Skeletal muscle tissue (tissue), 4 donors: ENCODE results near the gene TFB2M. TPM values are rescaled to one million over a fixed set of nuclear protein-coding genes. Genes with fewer than 3 reads are reported as not detected.
"Not testable (repeated sequence)": the region's sequence is repeated elsewhere in the genome, so short reads cannot be mapped to it uniquely, and the experiment has no call there.

Source experiments
- H3K27ac ChIP-seq: one replicate; pipeline ENCODE4 v1.7.0; 2013; ENCODE audit warnings: mild to moderate bottlenecking, low read depth, low read length, inconsistent platforms
- H3K27me3 ChIP-seq, 3 donors: one replicate each; pipeline ENCODE4 v1.7.0; 2013; ENCODE audit warnings: low read length in 3 of 3; ENCODE audit not compliant: control insufficient read depth in 3 of 3, insufficient read depth in 3 of 3
- H3K36me3 ChIP-seq, 3 donors: one replicate each; pipeline ENCODE4 v1.7.0; 2013; ENCODE audit warnings: low read length in 3 of 3; ENCODE audit not compliant: control insufficient read depth in 3 of 3, insufficient read depth in 3 of 3
- H3K4me1 ChIP-seq, 3 donors: one replicate each; pipeline ENCODE4 v1.7.0; 2013; ENCODE audit warnings: low read length in 3 of 3, mild to moderate bottlenecking in 3 of 3; ENCODE audit not compliant: control insufficient read depth in 3 of 3, insufficient read depth in 3 of 3
- H3K4me3 ChIP-seq, 3 donors: one replicate each; pipeline ENCODE4 v1.7.0; 2013; ENCODE audit warnings: low read length in 3 of 3
- H3K9ac ChIP-seq, 3 donors: one replicate each; pipeline ENCODE4 v1.7.0; 2013; ENCODE audit warnings: low read length in 3 of 3, mild to moderate bottlenecking in 3 of 3, moderate library complexity in 2 of 3, low read depth in 1 of 3
- H3K9me3 ChIP-seq, 3 donors: one replicate each; pipeline ENCODE4 v1.7.0; 2013; ENCODE audit warnings: low read length in 3 of 3; ENCODE audit not compliant: control insufficient read depth in 3 of 3
- total RNA-seq: library from RNA; depleted of rRNA; stranded (reverse); fragments of >200 nt; gene quantifications from one replicate; pipeline ENCODE4 v1.2.3, GENCODE V29; 2014
- donor health status: Osteomylitis.

The TFB2M gene
- total RNA-seq, 1 donor from 2014 or later = 21.4 TPM

GRCh38 chr1:246573491-246573890 is 7.4 kb upstream of the TFB2M start:
- Histone ChIP-seq H3K9me3 (no peaks in the 10 kb centered on the region), H3K27me3 (no peaks in the 10 kb centered on the region), H3K4me1 (peaks cover 12 to 31% (median 16%) of the 10 kb centered on the region in 3 donors), H3K4me3 (no peak overlapping the region), H3K9ac (peak overlapping the region; percentile 14 to 59 (median 55)), H3K36me3 (no peaks in the 10 kb centered on the region), H3K27ac (peak overlapping the region; percentile 46)

- H3K9me3 ChIP-seq = no peaks in the 10 kb centered on the region
- H3K27ac ChIP-seq = peak overlapping the region; percentile 46
- no peaks in the 10 kb centered on the region for H3K36me3 ChIP-seq
- H3K4me1 ChIP-seq = peaks cover 14 to 30% (median 18%) of the 10 kb centered on the region in 3 donors
- peak overlapping the region in 2 of 3 donors; percentile 14 to 55 for H3K9ac ChIP-seq
- no peak overlapping the region for H3K4me3 ChIP-seq
- no peaks in the 10 kb centered on the region for H3K27me3 ChIP-seq
Measured at GRCh38 chr1:246572785-246573184, 6.7 kb upstream of the TFB2M start.

- Histone ChIP-seq H3K9me3 (no peaks in the 10 kb centered on the region), H3K27ac (no peak overlapping the region), H3K27me3 (no peaks in the 10 kb centered on the region), H3K4me1 (peaks cover 14 to 28% (median 18%) of the 10 kb centered on the region in 3 donors), H3K4me3 (no peak overlapping the region), H3K9ac (no peak overlapping the region), H3K36me3 (no peaks in the 10 kb centered on the region)
Measured at GRCh38 chr1:246571953-246572352, 5.9 kb upstream of the TFB2M start.

- not testable (repeated sequence) for H3K9me3 ChIP-seq, H3K27me3 ChIP-seq, H3K36me3 ChIP-seq, H3K4me3 ChIP-seq, H3K9ac ChIP-seq
- Histone ChIP-seq H3K27ac (peak overlapping the region; percentile 56), H3K4me1 (peaks cover 14 to 28% (median 18%) of the 10 kb centered on the region in 3 donors)
Measured at GRCh38 chr1:246571309-246571708, 5.2 kb upstream of the TFB2M start.

- peak overlapping the region in 1 of 3 donors; percentile 19 for H3K4me3 ChIP-seq
- no peaks in the 10 kb centered on the region for H3K36me3 ChIP-seq
- H3K27me3 ChIP-seq = no peaks in the 10 kb centered on the region
- no peaks in the 10 kb centered on the region for H3K9me3 ChIP-seq
- H3K27ac ChIP-seq = peak overlapping the region; percentile 31
- peaks cover 24 to 36% (median 29%) of the 10 kb centered on the region in 3 donors for H3K4me1 ChIP-seq
- H3K9ac ChIP-seq = peak overlapping the region in 2 of 3 donors; percentile 33 to 41
Measured at GRCh38 chr1:246569248-246570238, 3.5 kb upstream of the TFB2M start.

- H3K4me3 ChIP-seq = peak overlapping the region; percentile 76 to 97 (median 96)
Measured at GRCh38 chr1:246567646-246568235, 1.7 kb upstream of the TFB2M start.

GRCh38 chr1:246566813-246567645 is 968 bp upstream of the TFB2M start:
- peak overlapping the region; percentile 76 to 97 (median 96) for H3K4me3 ChIP-seq
- H3K9ac ChIP-seq = peak overlapping the region; percentile 94 to 98 (median 96)
- peaks cover 23 to 33% (median 32%) of the 10 kb centered on the region in 3 donors for H3K4me1 ChIP-seq
- peak overlapping the region; percentile 95 for H3K27ac ChIP-seq
- peaks cover 0 to 7% (median 5%) of the 10 kb centered on the region in 3 donors for H3K36me3 ChIP-seq
- H3K27me3 ChIP-seq = no peaks in the 10 kb centered on the region
- H3K9me3 ChIP-seq = no peaks in the 10 kb centered on the region

More at GRCh38 chr1:246567646-246568235, 1.7 kb upstream of the TFB2M start:
- Histone ChIP-seq H3K36me3 (peaks cover 0 to 7% (median 5%) of the 10 kb centered on the region in 3 donors), H3K27ac (peak overlapping the region; percentile 95), H3K4me1 (peaks cover 26 to 33% (median 32%) of the 10 kb centered on the region in 3 donors), H3K27me3 (no peaks in the 10 kb centered on the region), H3K9ac (peak overlapping the region; percentile 94 to 98 (median 96)), H3K9me3 (no peaks in the 10 kb centered on the region)

GRCh38 chr1:246565751-246566127 is 322 bp downstream of the TFB2M start:
- H3K36me3 ChIP-seq = peaks cover 0 to 7% (median 5%) of the 10 kb centered on the region in 3 donors
- peak overlapping the region; percentile 94 to 98 (median 96) for H3K9ac ChIP-seq
- H3K4me3 ChIP-seq = peak overlapping the region; percentile 76 to 97 (median 96)
- H3K27ac ChIP-seq = peak overlapping the region; percentile 95
- H3K9me3 ChIP-seq = no peaks in the 10 kb centered on the region
- H3K4me1 ChIP-seq = peaks cover 23 to 33% (median 32%) of the 10 kb centered on the region in 3 donors
- H3K27me3 ChIP-seq = no peaks in the 10 kb centered on the region
